Stimulated activated CD8-positive, alpha-beta memory T cell treated with anti-CD3 and anti-CD28 coated beads, Interleukin-2, amount 100 ng/mL, for 48 hours (primary cell): ENCODE data around the gene RPL22.

ENCODE experiments used
- DNase-seq, 2 donors: peaks; one replicate each; pipeline ENCODE4 v3.0.0-alpha.2; 2020; ENCODE audit warnings: low read depth in 2 of 2

RPL22 gene

GRCh38 chr1:6205849-6206519 lies 6.6 kb upstream of the RPL22 start, which contains the start of gene RNF207:
RNF207 (plus strand) TSS chr1:6206119; CDS start chr1:6206536, 417 bp downstream.
- peak; percentile 59 to 65 for DNase-seq

- DNase-seq: no peak
Observed at GRCh38 chr1:6202256-6202655, 2.9 kb upstream of the RPL22 start.

GRCh38 chr1:6200188-6200809 lies 904 bp upstream of the RPL22 start:
- DNase-seq: no peak

GRCh38 chr1:6198646-6199297 lies 623 bp downstream of the RPL22 start:
- no peak for DNase-seq

GRCh38 chr1:6197746-6198427 lies 1.5 kb downstream of the RPL22 start:
- DNase-seq: no peak

- DNase-seq: no peak
Observed at GRCh38 chr1:6191968-6192367, 7.4 kb downstream of the RPL22 start.

- no peak for DNase-seq
Observed at GRCh38 chr1:6188466-6188865, 10.9 kb downstream of the RPL22 start.

- DNase-seq: no peak
Observed at GRCh38 chr1:6185635-6186382, 13.6 kb downstream of the RPL22 start.

GRCh38 chr1:6185151-6185550 lies 14.2 kb downstream of the RPL22 start:
- no peak for DNase-seq

GRCh38 chr1:6184083-6184783 lies 15.2 kb downstream of the RPL22 start:
- no peak for DNase-seq

GRCh38 chr1:6183520-6183989 lies 15.8 kb downstream of the RPL22 start:
- DNase-seq: no peak

- DNase-seq: no peak
Observed at GRCh38 chr1:6181347-6181770, 18.0 kb downstream of the RPL22 start.

- DNase-seq: no peak
Observed at GRCh38 chr1:6180707-6181311, 18.6 kb downstream of the RPL22 start.

- no peak for DNase-seq
Observed at GRCh38 chr1:6180268-6180706, 19.1 kb downstream of the RPL22 start, which contains the start of gene CHD5. CHD5 (minus strand) TSS chr1:6180321; CDS start chr1:6180023, 298 bp downstream.

- no peak for DNase-seq
Observed at GRCh38 chr1:6179564-6180175, 19.7 kb downstream of the RPL22 start.

- no peak for DNase-seq
Observed at GRCh38 chr1:6178751-6179563, 20.4 kb downstream of the RPL22 start.

- DNase-seq: no peak
Observed at GRCh38 chr1:6177681-6178380, 21.6 kb downstream of the RPL22 start.

GRCh38 chr1:6176779-6177178 lies 22.6 kb downstream of the RPL22 start:
- no peak for DNase-seq
